ENCODE results near the gene PSMB11. TPM values are rescaled to one million over a fixed set of nuclear protein-coding genes. Genes with fewer than 3 reads are reported as not detected.

PSMB11 gene
- total RNA-seq, 1 experiment from 2014 or later, result not detected

GRCh38 chr14:23025151-23025814 lies 16.7 kb upstream of the PSMB11 start:
- Mint-ChIP-seq H3K36me3 (ENCODE audit: insufficient read depth, unreplicated experiment) (peaks cover 55% of the 10 kb centered on the region), H3K27ac (ENCODE audit: low read depth, unreplicated experiment) (no peak overlapping the region)
- BruUV-seq (replicated peaks), result no TSS peak

GRCh38 chr14:23028799-23029198 lies 13.2 kb upstream of the PSMB11 start:
- no peak for TF ChIP-seq CTCF (IDR thresholded peaks at IDR 0.05; ENCODE audit: unreplicated experiment)
- Mint-ChIP-seq H3K4me3 (ENCODE audit: unreplicated experiment) (no peak overlapping the region), H3K4me1 (ENCODE audit: insufficient read depth, unreplicated experiment) (peaks cover 17% of the 10 kb centered on the region), H3K27me3 (ENCODE audit: insufficient read depth, unreplicated experiment) (no peaks in the 10 kb centered on the region), H3K36me3 (ENCODE audit: insufficient read depth, unreplicated experiment) (peaks cover 90% of the 10 kb centered on the region), H3K9me3 (ENCODE audit: unreplicated experiment) (no peaks in the 10 kb centered on the region), H3K27ac (ENCODE audit: low read depth, unreplicated experiment) (peak overlapping the region; percentile 86)
- intact Hi-C loops (cut with micrococcal nuclease), result no loop called here
- POLR2A ChIA-PET, result interaction anchor here (0.7 to 1.1 kb wide), 2 partner anchors 22 to 272 kb away, joined by 3 read pairs; no protein-coding TSS in a partner anchor
- no TSS peak for BruUV-seq (replicated peaks)
- DNase-seq (ENCODE audit: unreplicated experiment), result no peak
- CTCF ChIA-PET, result interaction anchor here (0.7 to 1.9 kb wide), 3 partner anchors 14 to 1437 kb away, joined by 3 to 8 read pairs (median 6); no protein-coding TSS in a partner anchor

More at GRCh38 chr14:23025151-23025814, 16.7 kb upstream of the PSMB11 start:
- intact Hi-C loops (cut with micrococcal nuclease), result no loop called here
- Mint-ChIP-seq H3K4me1 (ENCODE audit: insufficient read depth, unreplicated experiment) (peaks cover 10% of the 10 kb centered on the region), H3K9me3 (ENCODE audit: unreplicated experiment) (no peaks in the 10 kb centered on the region), H3K27me3 (ENCODE audit: insufficient read depth, unreplicated experiment) (no peaks in the 10 kb centered on the region), H3K4me3 (ENCODE audit: unreplicated experiment) (no peak overlapping the region)
- ChIA-PET CTCF (interaction anchor here (1.0 to 2.5 kb wide), 4 partner anchors 30 to 96 kb away, joined by 3 to 11 read pairs (median 4); partner anchors contain the start of gene PRMT5), POLR2A (interaction anchor here (1.0 to 2.3 kb wide), 4 partner anchors 9 to 30 kb away, joined by 3 to 15 read pairs (median 5); partner anchors contain the start of gene PSMB5)
- TF ChIP-seq CTCF (IDR thresholded peaks at IDR 0.05; ENCODE audit: unreplicated experiment), result no peak
- DNase-seq (ENCODE audit: unreplicated experiment), result no peak

- no peak overlapping the region for H3K27ac Mint-ChIP-seq (ENCODE audit: low read depth, unreplicated experiment)
- ChIA-PET CTCF (interaction anchor here (0.9 to 1.9 kb wide), 5 partner anchors 11 to 45 kb away, joined by 4 to 5 read pairs (median 4); partner anchors contain the start of gene CDH24), POLR2A (interaction anchor here (1.6 kb wide), 1 partner anchor 24 kb away, joined by 9 read pairs; no protein-coding TSS in a partner anchor)
- intact Hi-C loops (cut with micrococcal nuclease), result no loop called here
- BruUV-seq (replicated peaks), result TSS peak; percentile 2
- peaks cover 82% of the 10 kb centered on the region for H3K36me3 Mint-ChIP-seq (ENCODE audit: insufficient read depth, unreplicated experiment)
- H3K4me3 Mint-ChIP-seq (ENCODE audit: unreplicated experiment), result no peak overlapping the region
- peak; percentile 33 for DNase-seq (ENCODE audit: unreplicated experiment)
- peaks cover 18% of the 10 kb centered on the region for H3K4me1 Mint-ChIP-seq (ENCODE audit: insufficient read depth, unreplicated experiment)
- H3K9me3 Mint-ChIP-seq (ENCODE audit: unreplicated experiment), result no peaks in the 10 kb centered on the region
- no peak for TF ChIP-seq CTCF (IDR thresholded peaks at IDR 0.05; ENCODE audit: unreplicated experiment)
- no peaks in the 10 kb centered on the region for H3K27me3 Mint-ChIP-seq (ENCODE audit: insufficient read depth, unreplicated experiment)
These were observed 11.1 kb upstream of the PSMB11 start for GRCh38 chr14:23030936-23031335.

GRCh38 chr14:23033251-23033727 lies 8.7 kb upstream of the PSMB11 start:
- no TSS peak for BruUV-seq (replicated peaks)
- ChIA-PET POLR2A (interaction anchor here (0.8 to 2.8 kb wide), 6 partner anchors 9 to 62 kb away, joined by 3 to 26 read pairs (median 4); partner anchors contain the start of genes ACIN1 and C14orf119), CTCF (interaction anchor here (0.6 to 1.9 kb wide), 9 partner anchors 11 to 464 kb away, joined by 3 to 13 read pairs (median 5); partner anchors contain the start of gene AJUBA)
- Mint-ChIP-seq H3K4me1 (ENCODE audit: insufficient read depth, unreplicated experiment) (peaks cover 18% of the 10 kb centered on the region), H3K27ac (ENCODE audit: low read depth, unreplicated experiment) (peak overlapping the region; percentile 99), H3K9me3 (ENCODE audit: unreplicated experiment) (no peaks in the 10 kb centered on the region), H3K36me3 (ENCODE audit: insufficient read depth, unreplicated experiment) (peaks cover 62% of the 10 kb centered on the region), H3K27me3 (ENCODE audit: insufficient read depth, unreplicated experiment) (no peaks in the 10 kb centered on the region), H3K4me3 (ENCODE audit: unreplicated experiment) (peak overlapping the region; percentile 92)
- no peak for DNase-seq (ENCODE audit: unreplicated experiment)
- TF ChIP-seq CTCF (IDR thresholded peaks at IDR 0.05; ENCODE audit: unreplicated experiment), result no peak
- intact Hi-C loops (cut with micrococcal nuclease), result no loop called here

Data from MCF 10A (cell line).